ENCODE measurements around the gene GTF2H1. TPM values are rescaled to one million over a fixed set of nuclear protein-coding genes. Genes with fewer than 3 reads are reported as not detected.

The GTF2H1 gene
- total and polyA plus RNA-seq, 9 of the 15 experiments (the other 6 are each of a cell fraction or from before 2014, with no cell fraction given) = 56.9 to 126 (median 92.1) TPM

- no peak overlapping the region for H3K9ac ChIP-seq (ENCODE audit: insufficient read depth in 1 of 2, low read depth in 2 of 2, low read length in 2 of 2)
- in situ Hi-C loops (cut with MboI) (no loop called here), intact Hi-C loops (cut with micrococcal nuclease) (no loop called here)
- no peak overlapping the region for H3K4me3 ChIP-seq
- no peak for FAIRE-seq
- no peak overlapping the region for H2AFZ ChIP-seq (ENCODE audit: low read depth, low read length)
- no peak overlapping the region for H3K4me2 ChIP-seq (ENCODE audit: insufficient read depth, low read length)
- no peaks in the 10 kb centered on the region for H4K20me1 ChIP-seq (replicated peaks; ENCODE audit: control insufficient read depth, insufficient read depth, low read length)
- CTCF ChIA-PET (ENCODE audit: low intra/inter-chr PET ratio) = no interaction called here
- no peaks in the 10 kb centered on the region for H3K9me3 ChIP-seq (replicated peaks; ENCODE audit: control insufficient read depth, insufficient read depth, low read depth, low read length)
- no peak overlapping the region for H3K27ac ChIP-seq (ENCODE audit: extremely low read depth, low read depth, low read length)
- 89% methylated on average over 4 of the region's 4 CpGs for WGBS (ENCODE audit: insufficient coverage, low coverage, missing lambda C conversion rate)
- H3K36me3 ChIP-seq (ENCODE audit: control insufficient read depth, insufficient read depth, low read length) = peaks cover 60% of the 10 kb centered on the region
- no peaks in the 10 kb centered on the region for H3K79me2 ChIP-seq (ENCODE audit: control insufficient read depth, insufficient read depth, low read length)
- H3K27me3 ChIP-seq (ENCODE audit: control insufficient read depth in 2 of 2, insufficient read depth in 2 of 2, low read length in 2 of 2) = no peaks in the 10 kb centered on the region
- no peaks in the 10 kb centered on the region for H3K9me1 ChIP-seq (ENCODE audit: control insufficient read depth, insufficient read depth, low read length)
- no peak for ATAC-seq
- BruUV-seq (replicated peaks) = no TSS peak
- no peaks in the 10 kb centered on the region for H3K4me1 ChIP-seq (replicated peaks in 1 of 2; ENCODE audit: control insufficient read depth in 2 of 2, insufficient read depth in 2 of 2, low read length in 2 of 2)
- POLR2A ChIA-PET = interaction anchor here (0.7 kb wide), 1 partner anchor 40 kb away, joined by 3 read pairs; no protein-coding TSS in a partner anchor
- DNase-seq (ENCODE audit: extremely low read depth in 1 of 4, low spot score in 3 of 4) = no peak
- TF ChIP-seq IRF2 (CRISPR knock-in tag; IDR thresholded peaks at IDR 0.05) (no peak), TBP (optimal IDR thresholded peaks at IDR 0.05; ENCODE audit: low read depth, low read length) (no peak), ZBTB1 (CRISPR knock-in tag; IDR thresholded peaks at IDR 0.05; ENCODE audit: borderline replicate concordance, low read depth) (no peak), ZKSCAN3 (CRISPR knock-in tag; IDR thresholded peaks at IDR 0.05) (no peak), ARID3A (IDR thresholded peaks at IDR 0.05; ENCODE audit: borderline replicate concordance, low read depth, low read length) (no peak), SNIP1 (IDR thresholded peaks at IDR 0.05; ENCODE audit: low read depth) (no peak), HLTF (IDR thresholded peaks at IDR 0.05) (no peak), HNRNPK (IDR thresholded peaks at IDR 0.05; ENCODE audit: low read depth, low read length, poor library complexity, severe bottlenecking) (no peak), MEIS2 (IDR thresholded peaks at IDR 0.05; ENCODE audit: partially characterized antibody) (no peak), ZNF778 (CRISPR knock-in tag; IDR thresholded peaks at IDR 0.05) (no peak), BCL6 (CRISPR knock-in tag; IDR thresholded peaks at IDR 0.05) (no peak), WHSC1 (IDR thresholded peaks at IDR 0.05; ENCODE audit: low read length) (no peak), U2AF1 (optimal IDR thresholded peaks at IDR 0.05; ENCODE audit: low read depth, low read length) (no peak), ZNF699 (CRISPR knock-in tag; IDR thresholded peaks at IDR 0.05; ENCODE audit: insufficient replicate concordance) (no peak), LCOR (CRISPR knock-in tag; IDR thresholded peaks at IDR 0.05) (no peak), MEF2A (IDR thresholded peaks at IDR 0.05; ENCODE audit: control insufficient read depth, low read depth, low read length) (no peak)
- TF ChIP-seq, protein P1, sequence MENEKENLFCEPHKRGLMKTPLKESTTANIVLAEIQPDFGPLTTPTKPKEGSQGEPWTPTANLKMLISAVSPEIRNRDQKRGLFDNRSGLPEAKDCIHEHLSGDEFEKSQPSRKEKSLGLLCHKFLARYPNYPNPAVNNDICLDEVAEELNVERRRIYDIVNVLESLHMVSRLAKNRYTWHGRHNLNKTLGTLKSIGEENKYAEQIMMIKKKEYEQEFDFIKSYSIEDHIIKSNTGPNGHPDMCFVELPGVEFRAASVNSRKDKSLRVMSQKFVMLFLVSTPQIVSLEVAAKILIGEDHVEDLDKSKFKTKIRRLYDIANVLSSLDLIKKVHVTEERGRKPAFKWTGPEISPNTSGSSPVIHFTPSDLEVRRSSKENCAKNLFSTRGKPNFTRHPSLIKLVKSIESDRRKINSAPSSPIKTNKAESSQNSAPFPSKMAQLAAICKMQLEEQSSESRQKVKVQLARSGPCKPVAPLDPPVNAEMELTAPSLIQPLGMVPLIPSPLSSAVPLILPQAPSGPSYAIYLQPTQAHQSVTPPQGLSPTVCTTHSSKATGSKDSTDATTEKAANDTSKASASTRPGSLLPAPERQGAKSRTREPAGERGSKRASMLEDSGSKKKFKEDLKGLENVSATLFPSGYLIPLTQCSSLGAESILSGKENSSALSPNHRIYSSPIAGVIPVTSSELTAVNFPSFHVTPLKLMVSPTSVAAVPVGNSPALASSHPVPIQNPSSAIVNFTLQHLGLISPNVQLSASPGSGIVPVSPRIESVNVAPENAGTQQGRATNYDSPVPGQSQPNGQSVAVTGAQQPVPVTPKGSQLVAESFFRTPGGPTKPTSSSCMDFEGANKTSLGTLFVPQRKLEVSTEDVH (IDR thresholded peaks at IDR 0.05; ENCODE audit: low read depth, partially characterized antibody) = no peak
- TF ChIP-seq, protein P2, sequence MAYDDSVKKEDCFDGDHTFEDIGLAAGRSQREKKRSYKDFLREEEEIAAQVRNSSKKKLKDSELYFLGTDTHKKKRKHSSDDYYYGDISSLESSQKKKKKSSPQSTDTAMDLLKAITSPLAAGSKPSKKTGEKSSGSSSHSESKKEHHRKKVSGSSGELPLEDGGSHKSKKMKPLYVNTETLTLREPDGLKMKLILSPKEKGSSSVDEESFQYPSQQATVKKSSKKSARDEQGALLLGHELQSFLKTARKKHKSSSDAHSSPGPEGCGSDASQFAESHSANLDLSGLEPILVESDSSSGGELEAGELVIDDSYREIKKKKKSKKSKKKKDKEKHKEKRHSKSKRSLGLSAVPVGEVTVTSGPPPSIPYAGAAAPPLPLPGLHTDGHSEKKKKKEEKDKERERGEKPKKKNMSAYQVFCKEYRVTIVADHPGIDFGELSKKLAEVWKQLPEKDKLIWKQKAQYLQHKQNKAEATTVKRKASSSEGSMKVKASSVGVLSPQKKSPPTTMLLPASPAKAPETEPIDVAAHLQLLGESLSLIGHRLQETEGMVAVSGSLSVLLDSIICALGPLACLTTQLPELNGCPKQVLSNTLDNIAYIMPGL (CRISPR knock-in tag; IDR thresholded peaks at IDR 0.05) = no peak
Measured at GRCh38 chr11:18280438-18281045, 41.8 kb upstream of the GTF2H1 start.

Measured in K562 (cell line).